Endothelial cell of umbilical vein (primary cell): Measurements from ENCODE around the gene DGKG. TPM values are rescaled to one million over a fixed set of nuclear protein-coding genes. Genes with fewer than 3 reads are reported as not detected.

ENCODE experiments used
- BruUV-seq: library from RNA; stranded (reverse); fragments of 400-500 nt; replicated peaks from 2 replicates; lab custom pipeline; 2021; lab: Mats Ljungman, UMichigan
- CTCF ChIA-PET: fragments of 300-600, 350-600 bp; sonication (Branson Sonifier 250); formaldehyde crosslinking; loops from one replicate; lab custom pipeline; 2021; ENCODE audit warnings: antibody characterized with exemption, inconsistent platforms; lab: Charles Lee
- POLR2A ChIA-PET: fragments of 300-600, 350-600 bp; sonication (Branson Sonifier 250); formaldehyde crosslinking; loops from one replicate; lab custom pipeline; 2021; ENCODE audit warnings: antibody characterized with exemption, inconsistent platforms; lab: Charles Lee
- DNase-seq: peaks from one replicate; pipeline ENCODE4 v3.0.0-alpha.2; 2011; ENCODE audit warnings: low read depth, low spot score
- FAIRE-seq: peaks from 2 replicates; lab custom pipeline; 2011; peaks lifted over from hg19 to GRCh38; lab: Jason Lieb, UNC
- H2AFZ ChIP-seq: 2 replicates; pipeline ENCODE4 v1.6.0; 2012; ENCODE audit warnings: low read depth, low read length, control low read depth, inconsistent platforms
- H3K27ac ChIP-seq: 2 replicates; pipeline ENCODE4 v1.5.1; 2011; ENCODE audit warnings: low read depth, mild to moderate bottlenecking, control low read depth, low read length, moderate library complexity; ENCODE audit not compliant: insufficient read depth
- H3K27me3 ChIP-seq, 2 experiments: 2 replicates each; pipeline versions ENCODE4 v1.6.0 to v1.6.1; 2011; ENCODE audit warnings: low read length in 2 of 2, mixed read lengths in 1 of 2; ENCODE audit not compliant: control insufficient read depth in 2 of 2, insufficient read depth in 2 of 2
- H3K36me3 ChIP-seq, 2 experiments: 2 replicates in 1 of 2; 3 replicates in 1 of 2; pipeline ENCODE4 v1.5.1; 2011; ENCODE audit warnings: low read length in 2 of 2, mild to moderate bottlenecking in 1 of 2, moderate library complexity in 1 of 2; ENCODE audit not compliant: control insufficient read depth in 2 of 2, insufficient read depth in 2 of 2; ENCODE audit errors: extremely low read depth in 1 of 2
- H3K4me1 ChIP-seq: 3 replicates; pipeline ENCODE4 v1.5.1; 2011; ENCODE audit warnings: mild to moderate bottlenecking, low read length; ENCODE audit not compliant: control insufficient read depth, insufficient read depth; ENCODE audit errors: extremely low read depth
- H3K4me2 ChIP-seq: 2 replicates; pipeline ENCODE4 v1.6.1; 2011; ENCODE audit warnings: low read length, control low read depth, mixed read lengths; ENCODE audit not compliant: insufficient read depth
- H3K4me3 ChIP-seq, 3 experiments: fragments of 200-600 bp in 1 of 3; sonication (generic), shearing (Covaris generic) in 1 of 3; replicated peaks in 1 of 3; 2 replicates each; pipeline ENCODE4 v1.5.1; 2011 to 2016; ENCODE audit warnings: control low read depth in 3 of 3, low read length in 3 of 3, mild to moderate bottlenecking in 2 of 3, inconsistent platforms in 1 of 3, low read depth in 1 of 3, moderate library complexity in 1 of 3; ENCODE audit not compliant: insufficient read depth in 1 of 3
- H3K79me2 ChIP-seq: 2 replicates; pipeline ENCODE4 v1.6.0; 2012; ENCODE audit warnings: low read length, inconsistent platforms; ENCODE audit not compliant: control insufficient read depth, insufficient read depth
- H3K9ac ChIP-seq: replicated peaks from 2 replicates; pipeline ENCODE3; 2011; ENCODE audit warnings: low read length, control low read depth; ENCODE audit not compliant: insufficient read depth; ENCODE audit errors: extremely low read depth
- H3K9me1 ChIP-seq: replicated peaks from 3 replicates; pipeline ENCODE4 v1.6.0; 2011; ENCODE audit warnings: mild to moderate bottlenecking, low read length; ENCODE audit not compliant: control insufficient read depth, insufficient read depth; ENCODE audit errors: extremely low read depth
- H3K9me3 ChIP-seq: replicated peaks from 2 replicates; pipeline ENCODE4 v1.5.1; 2012; ENCODE audit warnings: low read length, inconsistent platforms; ENCODE audit not compliant: control insufficient read depth, insufficient read depth
- H4K20me1 ChIP-seq: replicated peaks from 2 replicates; pipeline ENCODE3; 2011; ENCODE audit warnings: mild to moderate bottlenecking, low read length; ENCODE audit not compliant: control insufficient read depth, insufficient read depth; ENCODE audit errors: extremely low read depth
- EZH2 ChIP-seq: IDR thresholded peaks from 2 replicates; pipeline ENCODE4 v1.6.1; 2012; ENCODE audit warnings: borderline replicate concordance, low read depth, mild to moderate bottlenecking, moderate library complexity, low read length, inconsistent platforms; ENCODE audit not compliant: severe bottlenecking
- FOS ChIP-seq: IDR thresholded peaks from 2 replicates; pipeline ENCODE4 v1.6.1; 2011; ENCODE audit warnings: mild to moderate bottlenecking, low read length, moderate library complexity, borderline replicate concordance; ENCODE audit not compliant: insufficient read depth
- GATA2 ChIP-seq: IDR thresholded peaks from 2 replicates; pipeline ENCODE4 v1.7.0; 2011; ENCODE audit warnings: low read depth, mild to moderate bottlenecking, moderate library complexity, mixed read lengths, low read length; ENCODE audit not compliant: insufficient read length, insufficient read depth
- JUN ChIP-seq: IDR thresholded peaks from 2 replicates; pipeline ENCODE4 v1.6.1; 2011; ENCODE audit warnings: borderline replicate concordance, low read depth; ENCODE audit not compliant: insufficient read length, insufficient read depth
- MYC ChIP-seq: IDR thresholded peaks from one replicate; pipeline ENCODE4 v1.6.1; 2011; ENCODE audit warnings: mild to moderate bottlenecking, low read depth, low read length
- POLR2A ChIP-seq: IDR thresholded peaks from 2 replicates; pipeline ENCODE4 v1.6.1; 2012; ENCODE audit warnings: low read depth, mild to moderate bottlenecking, control low read depth, low read length
- POLR2AphosphoS5 ChIP-seq: IDR thresholded peaks from 2 replicates; pipeline ENCODE4 v1.6.1; 2012; ENCODE audit warnings: low read depth, mild to moderate bottlenecking, control low read depth, low read length, moderate library complexity; ENCODE audit not compliant: insufficient read depth
- dilution Hi-C: fragments of 300-500 bp; cut with MboI; formaldehyde crosslinking; loops from one replicate; pipeline ENCODE4 v1.15.0; 2019; ENCODE audit warnings: low sequenced_read_pairs; ENCODE audit not compliant: extremely low pct_ligation_motif_present
- intact Hi-C: fragments of 100-400 bp; cut with micrococcal nuclease; formaldehyde crosslinking; loops from one replicate; pipeline ENCODE4 v1.10.0; 2022
- polyA plus RNA-seq, 4 experiments: library from polyadenylated mRNA; depleted of rRNA in 3 of 4; stranded (reverse) in 3 of 4; unstranded in 1 of 4; fragments of >200 nt; gene quantifications; 2 replicates each; pipeline versions ENCODE4 v1.2.1 to v1.2.3, GENCODE V29; 2011 to 2012; ENCODE audit warnings: missing spikeins in 1 of 4
- total RNA-seq: library from RNA; stranded (reverse); gene quantifications from 2 replicates; pipeline ENCODE4 v1.2.3, GENCODE V29; 2021
- TF ChIP-seq, protein P1 (sequence below), 2 donors: IDR thresholded peaks; 1 replicate in 1 of 2; 2 replicates in 1 of 2; pipeline ENCODE4 v1.5.1; 2011; ENCODE audit warnings: low read length in 2 of 2, mild to moderate bottlenecking in 2 of 2, moderate library complexity in 2 of 2, control low read depth in 1 of 2, inconsistent platforms in 1 of 2, low read depth in 1 of 2; ENCODE audit not compliant: insufficient read depth in 1 of 2; ENCODE audit errors: extremely low read depth in 1 of 2
- TF ChIP-seq, protein P2 (sequence below): IDR thresholded peaks from 2 replicates; pipeline ENCODE4 v1.6.1; 2011; ENCODE audit not compliant: insufficient read depth, insufficient read length

The DGKG gene
- total and polyA plus RNA-seq, 2 donors (not counting 3 experiments of a cell fraction or from before 2014, with no cell fraction given), result not detected

DNA sequence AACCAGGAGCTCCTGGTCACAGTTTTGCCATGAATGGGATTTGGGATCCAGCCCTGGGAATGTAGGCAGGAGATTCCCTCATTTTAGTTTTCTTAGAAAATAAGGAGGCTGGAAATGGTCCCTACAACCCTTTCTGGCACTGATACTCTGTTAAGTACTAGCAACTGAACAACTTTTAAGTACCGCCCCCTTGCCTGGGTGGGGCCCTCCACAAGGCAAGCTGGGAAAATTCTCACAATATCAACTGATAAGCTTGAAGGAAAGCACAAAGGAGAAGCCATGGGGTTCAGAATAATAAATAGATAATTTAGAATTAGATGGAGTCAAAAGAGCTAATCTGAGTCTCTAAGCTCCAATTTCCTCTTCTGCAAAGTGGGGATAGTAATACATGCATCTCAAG is 4.2 kb upstream of the DGKG start:
- dilution Hi-C loops, result no loop called here
- no peak overlapping the region for H2AFZ ChIP-seq
- H3K9me1 ChIP-seq, result no peaks in the 10 kb centered on the region
- no peaks in the 10 kb centered on the region for H3K4me1 ChIP-seq
- intact Hi-C loops, result no loop called here
- CTCF ChIA-PET, result interaction anchor here (0.5 to 1.3 kb wide), 2 partner anchors 17 to 1314 kb away, joined by 4 read pairs; no protein-coding TSS in a partner anchor
- no TSS peak for BruUV-seq
- no peaks in the 10 kb centered on the region for H4K20me1 ChIP-seq
- POLR2A ChIA-PET, result no interaction called here
- no peak overlapping the region for H3K27ac ChIP-seq
- H3K79me2 ChIP-seq, result no peaks in the 10 kb centered on the region
- H3K4me3 ChIP-seq, result no peak overlapping the region
- no peaks in the 10 kb centered on the region for H3K9me3 ChIP-seq
- no peak for FAIRE-seq
- H3K4me2 ChIP-seq, result no peak overlapping the region
- no peaks in the 10 kb centered on the region for H3K36me3 ChIP-seq
- H3K9ac ChIP-seq, result no peak overlapping the region
- DNase-seq, result no peak
- TF ChIP-seq EZH2, result no peak
- TF ChIP-seq JUN, result no peak
- TF ChIP-seq MYC, result no peak
- no peak for TF ChIP-seq POLR2A
- TF ChIP-seq, protein P1, sequence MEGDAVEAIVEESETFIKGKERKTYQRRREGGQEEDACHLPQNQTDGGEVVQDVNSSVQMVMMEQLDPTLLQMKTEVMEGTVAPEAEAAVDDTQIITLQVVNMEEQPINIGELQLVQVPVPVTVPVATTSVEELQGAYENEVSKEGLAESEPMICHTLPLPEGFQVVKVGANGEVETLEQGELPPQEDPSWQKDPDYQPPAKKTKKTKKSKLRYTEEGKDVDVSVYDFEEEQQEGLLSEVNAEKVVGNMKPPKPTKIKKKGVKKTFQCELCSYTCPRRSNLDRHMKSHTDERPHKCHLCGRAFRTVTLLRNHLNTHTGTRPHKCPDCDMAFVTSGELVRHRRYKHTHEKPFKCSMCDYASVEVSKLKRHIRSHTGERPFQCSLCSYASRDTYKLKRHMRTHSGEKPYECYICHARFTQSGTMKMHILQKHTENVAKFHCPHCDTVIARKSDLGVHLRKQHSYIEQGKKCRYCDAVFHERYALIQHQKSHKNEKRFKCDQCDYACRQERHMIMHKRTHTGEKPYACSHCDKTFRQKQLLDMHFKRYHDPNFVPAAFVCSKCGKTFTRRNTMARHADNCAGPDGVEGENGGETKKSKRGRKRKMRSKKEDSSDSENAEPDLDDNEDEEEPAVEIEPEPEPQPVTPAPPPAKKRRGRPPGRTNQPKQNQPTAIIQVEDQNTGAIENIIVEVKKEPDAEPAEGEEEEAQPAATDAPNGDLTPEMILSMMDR (IDR thresholded peaks at IDR 0.05; ENCODE audit: extremely low read depth in 1 of 2, insufficient read depth in 1 of 2, low read depth in 1 of 2, low read length in 2 of 2), result no peak
- no peak for TF ChIP-seq POLR2AphosphoS5
- TF ChIP-seq, protein P2, sequence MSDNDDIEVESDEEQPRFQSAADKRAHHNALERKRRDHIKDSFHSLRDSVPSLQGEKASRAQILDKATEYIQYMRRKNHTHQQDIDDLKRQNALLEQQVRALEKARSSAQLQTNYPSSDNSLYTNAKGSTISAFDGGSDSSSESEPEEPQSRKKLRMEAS, result no peak
- no peak for TF ChIP-seq FOS
- TF ChIP-seq GATA2, result no peak
- H3K27me3 ChIP-seq, result peaks cover 23 to 31% of the 10 kb centered on the region in 2 experiments
